Activated B cell treated with CpG ODN at 0.5 μM for 24 hours (primary cell): Measurements from ENCODE around the gene SOX10. TPM values are rescaled to one million over a fixed set of nuclear protein-coding genes. Genes with fewer than 3 reads are reported as not detected.
"Not testable (repeated sequence)": the region's sequence is repeated elsewhere in the genome, so short reads cannot be mapped to it uniquely, and the experiment has no call there.

Experiments
- ATAC-seq: fragments of 200-7000 bp; cut with Tn5 transposase; one replicate; pipeline ENCODE4 v1.10.0; 2021; ENCODE audit warnings: low read depth, mild to moderate bottlenecking, moderate library complexity
- CTCF ChIA-PET: fragments of 350-600 bp; sonication (Branson Sonifier 250); formaldehyde crosslinking; loops from one replicate; lab custom pipeline; 2021; ENCODE audit warnings: antibody characterized with exemption; lab: Charles Lee
- POLR2A ChIA-PET: fragments of 350-600 bp; sonication (Branson Sonifier 250); formaldehyde crosslinking; loops from one replicate; lab custom pipeline; 2021; ENCODE audit warnings: antibody characterized with exemption; lab: Charles Lee
- DNase-seq: peaks from one replicate; pipeline ENCODE4 v3.0.0; 2022
- H3K27ac Mint-ChIP-seq: one replicate; pipeline ENCODE4 v1.8.0; 2020; ENCODE audit warnings: mixed read lengths
- H3K27me3 Mint-ChIP-seq: one replicate; pipeline ENCODE4 v1.8.0; 2021; ENCODE audit warnings: mixed read lengths
- H3K36me3 Mint-ChIP-seq: one replicate; pipeline ENCODE4 v1.8.0; 2021; ENCODE audit warnings: low read depth, mixed read lengths
- H3K4me1 Mint-ChIP-seq: one replicate; pipeline ENCODE4 v1.8.0; 2021; ENCODE audit warnings: mixed read lengths
- H3K4me3 Mint-ChIP-seq: one replicate; pipeline ENCODE4 v1.8.0; 2020; ENCODE audit warnings: mild to moderate bottlenecking, mixed read lengths
- H3K9me3 Mint-ChIP-seq: one replicate; pipeline ENCODE4 v1.8.0; 2020; ENCODE audit warnings: mixed read lengths
- CTCF ChIP-seq: fragments of 200-600 bp; IDR thresholded peaks from one replicate; pipeline ENCODE4 v1.8.0; 2022; ENCODE audit warnings: antibody characterized with exemption, mild to moderate bottlenecking
- intact Hi-C: fragments of 100-400 bp; cut with micrococcal nuclease; formaldehyde crosslinking; loops from one replicate; pipeline ENCODE4 v1.15.1; 2024
- total RNA-seq: library from RNA; stranded (reverse); gene quantifications from 2 replicates; pipeline ENCODE4 v1.2.3, GENCODE V29; 2022

Gene SOX10
- total RNA-seq, 1 donor from 2014 or later = not detected

DNA sequence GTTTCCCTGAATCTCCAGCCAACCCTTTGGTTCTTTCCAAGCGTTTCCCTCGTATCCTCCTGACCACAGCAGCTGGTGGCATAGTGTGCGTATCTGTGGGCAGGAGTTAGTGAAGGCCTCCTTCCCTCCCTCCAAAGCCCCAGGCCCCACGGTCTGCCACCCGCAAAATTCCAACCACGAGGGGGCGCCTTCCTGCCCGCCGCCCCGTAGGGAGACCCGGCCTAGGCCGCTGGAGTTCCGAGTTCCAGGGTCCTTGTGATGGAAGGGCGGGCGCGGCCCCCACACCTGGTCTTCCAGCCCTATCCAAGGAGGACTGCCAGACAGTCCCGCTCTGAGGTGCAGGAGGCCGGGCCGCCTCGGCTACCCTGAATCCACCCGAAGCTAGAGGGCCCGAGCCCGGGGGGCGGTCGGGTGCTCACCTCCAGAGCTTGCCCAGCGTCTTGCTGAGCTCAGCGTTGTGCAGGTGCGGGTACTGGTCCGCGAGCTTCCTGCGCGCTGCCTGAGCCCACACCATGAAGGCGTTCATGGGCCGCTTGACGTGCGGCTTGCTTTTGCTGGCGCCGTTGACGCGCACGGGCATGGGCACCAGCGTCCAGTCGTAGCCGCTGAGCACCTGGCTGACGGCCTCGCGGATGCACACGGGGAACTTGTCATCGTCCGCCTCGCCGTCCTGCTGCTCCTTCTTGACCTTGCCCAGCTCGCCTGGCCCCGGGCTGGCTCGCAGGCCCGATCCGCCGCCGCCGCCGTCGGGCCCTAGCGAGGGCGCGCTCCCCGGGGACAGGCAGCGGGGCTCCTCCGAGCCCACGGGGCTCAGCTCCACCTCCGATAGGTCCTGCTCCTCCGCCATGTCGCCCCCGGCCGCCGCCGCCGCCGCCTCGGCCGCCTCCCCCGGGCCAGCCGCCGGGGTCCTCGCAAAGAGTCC, 1.2 kb downstream of the SOX10 start:
- CTCF ChIA-PET = no interaction called here

DNA sequence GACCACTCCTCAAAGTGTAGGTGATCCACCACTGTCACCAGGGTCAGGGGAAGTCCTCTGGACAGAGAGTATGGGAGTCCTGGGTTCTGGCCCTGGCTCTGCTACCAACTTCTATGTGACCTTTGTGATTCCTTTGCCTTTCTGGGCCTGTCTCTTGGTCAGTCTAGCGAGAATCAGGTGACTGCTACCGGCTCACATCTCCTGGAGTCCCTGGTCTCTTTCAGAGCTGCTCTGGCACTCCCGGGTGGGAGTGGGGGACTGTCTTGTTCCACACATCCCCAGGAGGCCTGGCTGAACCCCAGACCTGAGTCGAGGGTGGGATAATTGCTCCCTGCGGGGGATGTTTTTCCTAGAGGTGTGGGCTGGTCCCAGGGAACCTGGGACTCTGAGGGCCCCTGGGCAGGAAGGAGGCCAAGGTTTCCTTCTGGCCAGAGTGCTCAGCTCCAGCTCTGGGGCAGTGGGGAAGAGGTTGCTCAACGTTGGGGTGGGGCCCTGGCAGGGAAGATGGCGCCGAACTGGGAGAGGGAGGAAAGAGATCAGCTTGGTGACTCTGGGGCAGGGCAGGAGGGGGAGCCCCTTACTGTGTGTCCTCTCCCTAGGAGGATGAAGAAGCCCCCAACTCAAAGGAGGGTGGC, 2.1 kb downstream of the SOX10 start:
- no peaks in the 10 kb centered on the region for H3K4me1 Mint-ChIP-seq
- no peaks in the 10 kb centered on the region for H3K27me3 Mint-ChIP-seq
- ChIA-PET CTCF (no interaction called here), POLR2A (interaction anchor here (0.5 kb wide), 1 partner anchor 74 kb away, joined by 3 read pairs; no protein-coding TSS in a partner anchor)
- TF ChIP-seq CTCF = no peak
- H3K4me3 Mint-ChIP-seq = no peak overlapping the region
- peaks cover 4% of the 10 kb centered on the region for H3K36me3 Mint-ChIP-seq
- DNase-seq = no peak
- H3K9me3 Mint-ChIP-seq = no peaks in the 10 kb centered on the region
- intact Hi-C loops = no loop called here
- no peak overlapping the region for H3K27ac Mint-ChIP-seq
- no peak for ATAC-seq

More for the DNA sequence above, 1.2 kb downstream of the SOX10 start:
- Mint-ChIP-seq H3K27me3 (no peaks in the 10 kb centered on the region), H3K36me3 (peaks cover 4% of the 10 kb centered on the region), H3K4me3 (no peak overlapping the region), H3K9me3 (no peaks in the 10 kb centered on the region), H3K4me1 (no peaks in the 10 kb centered on the region), H3K27ac (no peak overlapping the region)
- no peak for DNase-seq
- no peak for ATAC-seq
- no peak for TF ChIP-seq CTCF
- POLR2A ChIA-PET = interaction anchor here (0.5 kb wide), 1 partner anchor 73 kb away, joined by 3 read pairs; no protein-coding TSS in a partner anchor
- intact Hi-C loops = no loop called here

GRCh38 chr22:37981282-37982011, 2.9 kb downstream of the SOX10 start:
- no peak for TF ChIP-seq CTCF
- ATAC-seq (no peak), DNase-seq (no peak)
- CTCF ChIA-PET = no interaction called here
- H3K9me3 Mint-ChIP-seq = no peaks in the 10 kb centered on the region
- no peak overlapping the region for H3K27ac Mint-ChIP-seq
- intact Hi-C loops = no loop called here
- H3K27me3 Mint-ChIP-seq = no peaks in the 10 kb centered on the region
- no peak overlapping the region for H3K4me3 Mint-ChIP-seq
- H3K4me1 Mint-ChIP-seq = no peaks in the 10 kb centered on the region
- H3K36me3 Mint-ChIP-seq = peaks cover 4% of the 10 kb centered on the region
- POLR2A ChIA-PET = no interaction called here

DNA sequence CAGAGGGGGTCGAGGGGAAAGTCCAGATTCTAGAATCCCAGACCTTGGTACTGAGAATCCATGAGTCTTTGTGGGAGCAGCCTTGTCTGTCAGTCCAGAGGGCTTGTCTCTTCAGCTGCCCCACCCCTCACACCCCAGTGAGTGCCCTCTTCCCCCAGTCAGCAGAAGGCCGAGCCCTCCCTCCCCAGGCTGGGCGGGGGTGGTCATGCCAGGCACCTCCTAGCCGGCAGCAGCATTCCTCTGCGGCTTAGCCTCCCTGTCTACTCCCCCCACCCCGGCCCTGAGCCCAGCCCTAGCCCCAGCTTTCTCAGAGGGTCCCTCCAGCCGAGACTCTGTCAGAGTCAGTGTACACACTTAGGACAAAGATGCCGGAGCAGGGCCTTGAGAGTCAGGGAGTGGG, 4.6 kb downstream of the SOX10 start:
- ATAC-seq = no peak
- no peak for DNase-seq
- H3K27me3 Mint-ChIP-seq = no peaks in the 10 kb centered on the region
- H3K9me3 Mint-ChIP-seq = no peaks in the 10 kb centered on the region
- no peak for TF ChIP-seq CTCF
- peaks cover 13% of the 10 kb centered on the region for H3K36me3 Mint-ChIP-seq
- H3K4me1 Mint-ChIP-seq = no peaks in the 10 kb centered on the region
- intact Hi-C loops = no loop called here
- CTCF ChIA-PET = no interaction called here
- no peak overlapping the region for H3K27ac Mint-ChIP-seq
- no peak overlapping the region for H3K4me3 Mint-ChIP-seq
- POLR2A ChIA-PET = no interaction called here

GRCh38 chr22:37976547-37976946, 7.8 kb downstream of the SOX10 start:
- Mint-ChIP-seq H3K27me3 (no peaks in the 10 kb centered on the region), H3K36me3 (peaks cover 25% of the 10 kb centered on the region), H3K27ac (no peak overlapping the region), H3K4me1 (no peaks in the 10 kb centered on the region), H3K4me3 (no peak overlapping the region), H3K9me3 (no peaks in the 10 kb centered on the region)
- no peak for ATAC-seq
- ChIA-PET CTCF (no interaction called here), POLR2A (no interaction called here)
- intact Hi-C loops = no loop called here
- TF ChIP-seq CTCF = no peak
- no peak for DNase-seq

GRCh38 chr22:37976022-37976421, 8.3 kb downstream of the SOX10 start:
- H3K9me3 Mint-ChIP-seq, ATAC-seq, DNase-seq, H3K4me1 Mint-ChIP-seq, intact Hi-C loops, H3K4me3 Mint-ChIP-seq, H3K27ac Mint-ChIP-seq, H3K27me3 Mint-ChIP-seq, POLR2A ChIA-PET: not testable (repeated sequence)
- peaks cover 27% of the 10 kb centered on the region for H3K36me3 Mint-ChIP-seq
- CTCF ChIA-PET = interaction anchor here (1.1 kb wide), 1 partner anchor 10 kb away, joined by 4 read pairs; no protein-coding TSS in a partner anchor
